HepG2 (cell line): ENCODE results near the gene GLB1L. TPM values are rescaled to one million over a fixed set of nuclear protein-coding genes. Genes with fewer than 3 reads are reported as not detected.

Source experiments
- BATF2 ChIP-seq: sonication (generic); formaldehyde crosslinking; IDR thresholded peaks from 2 replicates; pipeline ENCODE4 v1.8.0; 2022; ENCODE audit warnings: mild to moderate bottlenecking, missing genetic modification reagents, moderate library complexity
- SALL2 ChIP-seq: sonication (generic); formaldehyde crosslinking; IDR thresholded peaks from 2 replicates; pipeline ENCODE4 v1.8.1; 2023; ENCODE audit warnings: mild to moderate bottlenecking, missing genetic modification reagents, inconsistent platforms
- SMYD3 ChIP-seq: sonication (generic); formaldehyde crosslinking; IDR thresholded peaks from 2 replicates; pipeline ENCODE4 v1.8.1; 2023; ENCODE audit warnings: mild to moderate bottlenecking, missing genetic modification reagents
- SSRP1 ChIP-seq: IDR thresholded peaks from 2 replicates; pipeline ENCODE4 v1.6.1; 2016; ENCODE audit warnings: control low read depth
- WIZ ChIP-seq: sonication (generic); formaldehyde crosslinking; IDR thresholded peaks from 2 replicates; pipeline ENCODE4 v1.5.1; 2020; ENCODE audit warnings: mild to moderate bottlenecking, missing genetic modification reagents
- ZNF350 ChIP-seq: sonication (generic); formaldehyde crosslinking; IDR thresholded peaks from 2 replicates; pipeline ENCODE4 v1.4.0; 2020; ENCODE audit warnings: mild to moderate bottlenecking, low read depth, missing genetic modification reagents, borderline replicate concordance
- ZNF646 ChIP-seq: sonication (generic); formaldehyde crosslinking; IDR thresholded peaks from 2 replicates; pipeline ENCODE4 v1.9.0; 2021; ENCODE audit warnings: mild to moderate bottlenecking, missing genetic modification reagents
- polyA plus RNA-seq, 8 experiments: library from polyadenylated mRNA; depleted of rRNA in 3 of 8; stranded (reverse) in 7 of 8; unstranded in 1 of 8; fragments of >200 nt; fragmentation: Illumina TruSeq in 4 of 8; extraction: Trizol in 4 of 8; gene quantifications; 2 replicates each; pipeline versions ENCODE4 v1.2.1 to v1.2.3, GENCODE V29; 2011 to 2016; ENCODE audit warnings: low read depth in 4 of 8, missing spikeins in 1 of 8, mixed read lengths in 1 of 8; ENCODE audit not compliant: insufficient read depth in 1 of 8
- total RNA-seq, 5 experiments: library from RNA; depleted of rRNA; stranded (reverse); fragments of >200 nt; fragmentation: Illumina TruSeq; extraction: Trizol; gene quantifications; 2 replicates each; pipeline ENCODE4 v1.2.3, GENCODE V29; 2016; ENCODE audit warnings: low read depth in 1 of 5
- TF ChIP-seq, protein P1 (sequence below): sonication (generic); formaldehyde crosslinking; IDR thresholded peaks from 2 replicates; pipeline ENCODE4 v1.4.0; 2020; ENCODE audit warnings: missing genetic modification reagents, mild to moderate bottlenecking, borderline replicate concordance
- TF ChIP-seq, protein P2 (sequence below): sonication (generic); formaldehyde crosslinking; IDR thresholded peaks from 2 replicates; pipeline ENCODE4 v1.4.0; 2020; ENCODE audit warnings: mild to moderate bottlenecking, missing genetic modification reagents

GLB1L gene
- total and polyA plus RNA-seq, 2 of the 13 experiments (the other 11 are each of a cell fraction or from before 2014, with no cell fraction given): 6.8 to 7.3 TPM

- TF ChIP-seq SALL2 (CRISPR knock-in tag) (peak; percentile 95), ZNF646 (CRISPR knock-in tag) (no peak), BATF2 (no peak), WIZ (no peak), ZNF350 (CRISPR knock-in tag) (no peak), SMYD3 (CRISPR knock-in tag) (no peak), SSRP1 (CRISPR knock-in tag) (no peak)
- TF ChIP-seq, protein P1, sequence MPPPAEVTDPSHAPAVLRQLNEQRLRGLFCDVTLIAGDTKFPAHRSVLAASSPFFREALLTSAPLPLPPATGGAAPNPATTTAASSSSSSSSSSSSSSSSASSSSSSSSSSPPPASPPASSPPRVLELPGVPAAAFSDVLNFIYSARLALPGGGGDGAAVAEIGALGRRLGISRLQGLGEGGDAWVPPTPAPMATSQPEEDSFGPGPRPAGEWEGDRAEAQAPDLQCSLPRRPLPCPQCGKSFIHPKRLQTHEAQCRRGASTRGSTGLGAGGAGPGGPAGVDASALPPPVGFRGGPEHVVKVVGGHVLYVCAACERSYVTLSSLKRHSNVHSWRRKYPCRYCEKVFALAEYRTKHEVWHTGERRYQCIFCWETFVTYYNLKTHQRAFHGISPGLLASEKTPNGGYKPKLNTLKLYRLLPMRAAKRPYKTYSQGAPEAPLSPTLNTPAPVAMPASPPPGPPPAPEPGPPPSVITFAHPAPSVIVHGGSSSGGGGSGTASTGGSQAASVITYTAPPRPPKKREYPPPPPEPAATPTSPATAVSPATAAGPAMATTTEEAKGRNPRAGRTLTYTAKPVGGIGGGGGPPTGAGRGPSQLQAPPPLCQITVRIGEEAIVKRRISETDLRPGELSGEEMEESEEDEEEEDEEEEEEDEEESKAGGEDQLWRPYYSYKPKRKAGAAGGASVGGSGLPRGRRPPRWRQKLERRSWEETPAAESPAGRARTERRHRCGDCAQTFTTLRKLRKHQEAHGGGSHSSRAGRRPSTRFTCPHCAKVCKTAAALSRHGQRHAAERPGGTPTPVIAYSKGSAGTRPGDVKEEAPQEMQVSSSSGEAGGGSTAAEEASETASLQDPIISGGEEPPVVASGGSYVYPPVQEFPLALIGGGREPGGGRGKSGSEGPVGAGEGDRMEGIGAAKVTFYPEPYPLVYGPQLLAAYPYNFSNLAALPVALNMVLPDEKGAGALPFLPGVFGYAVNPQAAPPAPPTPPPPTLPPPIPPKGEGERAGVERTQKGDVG (CRISPR knock-in tag): no peak
- TF ChIP-seq, protein P2, sequence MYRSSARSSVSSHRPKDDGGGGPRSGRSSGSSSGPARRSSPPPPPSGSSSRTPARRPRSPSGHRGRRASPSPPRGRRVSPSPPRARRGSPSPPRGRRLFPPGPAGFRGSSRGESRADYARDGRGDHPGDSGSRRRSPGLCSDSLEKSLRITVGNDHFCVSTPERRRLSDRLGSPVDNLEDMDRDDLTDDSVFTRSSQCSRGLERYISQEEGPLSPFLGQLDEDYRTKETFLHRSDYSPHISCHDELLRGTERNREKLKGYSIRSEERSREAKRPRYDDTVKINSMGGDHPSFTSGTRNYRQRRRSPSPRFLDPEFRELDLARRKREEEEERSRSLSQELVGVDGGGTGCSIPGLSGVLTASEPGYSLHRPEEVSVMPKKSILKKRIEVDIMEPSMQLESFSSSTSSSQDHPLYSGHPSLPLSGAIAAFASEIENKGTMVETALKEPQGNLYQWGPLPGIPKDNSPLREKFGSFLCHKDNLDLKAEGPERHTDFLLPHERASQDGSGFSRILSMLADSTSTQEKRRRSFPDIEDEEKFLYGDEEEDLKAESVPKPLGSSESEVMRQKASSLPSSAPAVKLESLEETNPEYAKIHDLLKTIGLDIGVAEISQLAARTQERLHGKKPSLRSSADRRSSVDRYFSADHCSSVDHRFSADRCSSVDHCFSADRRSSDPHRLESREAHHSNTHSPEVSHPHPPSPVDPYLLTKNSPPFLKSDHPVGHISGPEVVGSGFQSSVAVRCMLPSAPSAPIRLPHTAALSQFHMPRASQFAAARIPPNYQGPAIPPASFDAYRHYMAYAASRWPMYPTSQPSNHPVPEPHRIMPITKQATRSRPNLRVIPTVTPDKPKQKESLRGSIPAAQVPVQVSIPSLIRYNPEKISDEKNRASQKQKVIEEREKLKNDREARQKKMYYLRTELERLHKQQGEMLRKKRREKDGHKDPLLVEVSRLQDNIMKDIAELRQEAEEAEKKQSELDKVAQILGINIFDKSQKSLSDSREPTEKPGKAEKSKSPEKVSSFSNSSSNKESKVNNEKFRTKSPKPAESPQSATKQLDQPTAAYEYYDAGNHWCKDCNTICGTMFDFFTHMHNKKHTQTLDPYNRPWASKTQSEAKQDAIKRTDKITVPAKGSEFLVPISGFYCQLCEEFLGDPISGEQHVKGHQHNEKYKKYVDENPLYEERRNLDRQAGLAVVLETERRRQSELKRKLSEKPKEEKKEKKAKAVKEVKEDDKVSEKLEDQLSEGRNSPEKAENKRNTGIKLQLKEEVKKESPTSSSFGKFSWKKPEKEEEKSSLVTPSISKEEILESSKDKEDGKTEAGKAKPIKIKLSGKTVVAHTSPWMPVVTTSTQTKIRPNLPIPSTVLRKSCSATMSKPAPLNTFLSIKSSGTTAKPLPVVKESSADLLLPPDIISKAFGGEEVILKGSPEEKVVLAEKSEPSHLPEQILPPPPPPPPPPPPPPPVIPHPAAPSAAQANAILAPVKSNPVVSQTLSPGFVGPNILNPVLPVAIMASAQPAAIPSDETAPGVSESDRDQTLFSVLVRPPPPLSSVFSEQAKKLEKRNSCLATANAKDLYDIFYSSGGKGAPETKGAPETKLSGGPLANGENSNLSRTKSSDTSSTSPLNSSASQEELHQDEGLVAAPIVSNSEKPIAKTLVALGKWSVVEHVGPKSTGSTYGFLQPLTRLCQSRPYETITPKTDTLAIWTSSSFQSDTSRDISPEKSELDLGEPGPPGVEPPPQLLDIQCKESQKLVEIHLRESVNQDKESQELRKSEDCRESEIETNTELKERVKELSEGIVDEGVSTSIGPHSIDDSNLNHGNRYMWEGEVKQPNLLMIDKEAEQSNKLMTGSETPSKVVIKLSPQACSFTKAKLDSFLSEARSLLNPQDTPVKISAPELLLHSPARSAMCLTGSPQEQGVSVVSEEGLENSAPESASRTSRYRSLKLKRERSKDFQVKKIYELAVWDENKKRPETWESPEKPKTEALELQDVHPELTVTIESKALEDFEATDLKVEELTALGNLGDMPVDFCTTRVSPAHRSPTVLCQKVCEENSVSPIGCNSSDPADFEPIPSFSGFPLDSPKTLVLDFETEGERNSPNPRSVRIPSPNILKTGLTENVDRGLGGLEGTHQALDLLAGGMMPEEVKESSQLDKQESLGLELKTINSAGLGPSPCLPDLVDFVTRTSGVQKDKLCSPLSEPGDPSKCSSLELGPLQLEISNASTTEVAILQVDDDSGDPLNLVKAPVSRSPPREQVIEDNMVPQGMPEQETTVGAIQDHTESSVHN (CRISPR knock-in tag): no peak
Observed at GRCh38 chr2:219279151-219279915, 34.1 kb upstream of the GLB1L start, which contains the start of gene DNAJB2 (continued).
